HepG2 (cell line): ENCODE results near the gene ST3GAL5. TPM values are rescaled to one million over a fixed set of nuclear protein-coding genes. Genes with fewer than 3 reads are reported as not detected.

ENCODE experiments used
- ARHGAP35 ChIP-seq: sonication (generic); formaldehyde crosslinking; IDR thresholded peaks from 2 replicates; pipeline ENCODE4 v1.9.0; 2022; ENCODE audit warnings: mild to moderate bottlenecking, inconsistent platforms, moderate library complexity, missing genetic modification reagents, borderline replicate concordance
- ARNT ChIP-seq: fragments of 450-650 bp; IDR thresholded peaks from 2 replicates; pipeline ENCODE4 v1.6.1; 2017
- DR1 ChIP-seq: sonication (generic); formaldehyde crosslinking; IDR thresholded peaks from 2 replicates; pipeline ENCODE4 v1.8.0; 2021; ENCODE audit warnings: mild to moderate bottlenecking, missing genetic modification reagents, inconsistent platforms
- GTF3A ChIP-seq: sonication (generic); formaldehyde crosslinking; conservative IDR thresholded peaks from 2 replicates; pipeline ENCODE4 v1.4.0; 2020; ENCODE audit warnings: mild to moderate bottlenecking, missing genetic modification reagents
- LCORL ChIP-seq, 2 experiments: fragments of 450-650 bp in 1 of 2; sonication (generic) in 1 of 2; formaldehyde crosslinking in 1 of 2; IDR thresholded peaks; 2 replicates each; pipeline versions ENCODE4 v1.5.0 to v1.6.1; 2017 to 2020; ENCODE audit warnings: antibody characterized with exemption in 1 of 2, missing genetic modification reagents in 1 of 2
- MAFG ChIP-seq: sonication (generic); formaldehyde crosslinking; IDR thresholded peaks from 2 replicates; pipeline ENCODE4 v1.5.1; 2020; ENCODE audit warnings: mild to moderate bottlenecking, missing genetic modification reagents
- MED13 ChIP-seq: sonication (generic); formaldehyde crosslinking; IDR thresholded peaks from 2 replicates; pipeline ENCODE4 v1.5.0; 2020; ENCODE audit warnings: missing genetic modification reagents
- PHF5A ChIP-seq: IDR thresholded peaks from one replicate; pipeline ENCODE4 v1.6.1; 2018; ENCODE audit warnings: low read depth, missing genetic modification reagents; ENCODE audit not compliant: unreplicated experiment
- REPIN1 ChIP-seq: sonication (generic); formaldehyde crosslinking; IDR thresholded peaks from 2 replicates; pipeline ENCODE4 v1.8.0; 2022; ENCODE audit warnings: missing genetic modification reagents, low read depth, mild to moderate bottlenecking, borderline replicate concordance
- REXO4 ChIP-seq: sonication (generic); formaldehyde crosslinking; IDR thresholded peaks from 2 replicates; pipeline ENCODE4 v1.8.0; 2022; ENCODE audit warnings: missing genetic modification reagents, mild to moderate bottlenecking, borderline replicate concordance
- SKI ChIP-seq: fragments of 450-650 bp; IDR thresholded peaks from one replicate; pipeline ENCODE4 v1.6.1; 2018; ENCODE audit warnings: mild to moderate bottlenecking; ENCODE audit not compliant: partially characterized antibody
- SP1 ChIP-seq, 2 experiments: fragments of 450-650 bp in 1 of 2; sonication (generic) in 1 of 2; formaldehyde crosslinking in 1 of 2; IDR thresholded peaks; 2 replicates each; pipeline versions ENCODE4 v1.4.0 to v1.6.1; 2016 to 2020; ENCODE audit warnings: missing genetic modification reagents in 1 of 2
- TARDBP ChIP-seq: sonication (generic); formaldehyde crosslinking; IDR thresholded peaks from 2 replicates; pipeline ENCODE4 v1.8.0; 2022; ENCODE audit warnings: mild to moderate bottlenecking, missing genetic modification reagents
- THYN1 ChIP-seq: sonication (generic); formaldehyde crosslinking; IDR thresholded peaks from 2 replicates; pipeline ENCODE4 v1.8.1; 2023; ENCODE audit warnings: low read depth, mild to moderate bottlenecking, moderate library complexity, missing genetic modification reagents, borderline replicate concordance
- ZNF207 ChIP-seq: fragments of 450-650 bp; IDR thresholded peaks from 2 replicates; pipeline ENCODE4 v1.6.1; 2016; ENCODE audit warnings: antibody characterized with exemption, borderline replicate concordance
- ZNF44 ChIP-seq: sonication (generic); formaldehyde crosslinking; IDR thresholded peaks from 2 replicates; pipeline ENCODE4 v1.5.1; 2020; ENCODE audit warnings: mild to moderate bottlenecking, missing genetic modification reagents
- ZNF703 ChIP-seq: sonication (generic); formaldehyde crosslinking; IDR thresholded peaks from 2 replicates; pipeline ENCODE4 v1.5.1; 2020; ENCODE audit warnings: missing genetic modification reagents, mild to moderate bottlenecking, moderate library complexity, borderline replicate concordance
- ZNF761 ChIP-seq: sonication (generic); formaldehyde crosslinking; conservative IDR thresholded peaks from 2 replicates; pipeline ENCODE4 v1.4.0; 2020; ENCODE audit warnings: mild to moderate bottlenecking, missing genetic modification reagents
- ZNF781 ChIP-seq: sonication (generic); formaldehyde crosslinking; IDR thresholded peaks from 2 replicates; pipeline ENCODE4 v1.5.1; 2020; ENCODE audit warnings: borderline replicate concordance, mild to moderate bottlenecking, missing genetic modification reagents; ENCODE audit errors: not compliant biosample characterization
- ZNF878 ChIP-seq: sonication (generic); formaldehyde crosslinking; IDR thresholded peaks from 2 replicates; pipeline ENCODE4 v1.8.1; 2023; ENCODE audit warnings: mild to moderate bottlenecking, missing genetic modification reagents, moderate library complexity
- ZSCAN20 ChIP-seq: sonication (generic); formaldehyde crosslinking; IDR thresholded peaks from 2 replicates; pipeline ENCODE4 v1.4.0; 2020; ENCODE audit warnings: missing genetic modification reagents, mild to moderate bottlenecking, borderline replicate concordance
- polyA plus RNA-seq, 8 experiments: library from polyadenylated mRNA; depleted of rRNA in 3 of 8; stranded (reverse) in 7 of 8; unstranded in 1 of 8; fragments of >200 nt; fragmentation: Illumina TruSeq in 4 of 8; extraction: Trizol in 4 of 8; gene quantifications; 2 replicates each; pipeline versions ENCODE4 v1.2.1 to v1.2.3, GENCODE V29; 2011 to 2016; ENCODE audit warnings: low read depth in 4 of 8, missing spikeins in 1 of 8, mixed read lengths in 1 of 8; ENCODE audit not compliant: insufficient read depth in 1 of 8
- total RNA-seq, 5 experiments: library from RNA; depleted of rRNA; stranded (reverse); fragments of >200 nt; fragmentation: Illumina TruSeq; extraction: Trizol; gene quantifications; 2 replicates each; pipeline ENCODE4 v1.2.3, GENCODE V29; 2016; ENCODE audit warnings: low read depth in 1 of 5
- TF ChIP-seq, protein P1 (sequence below): sonication (generic); formaldehyde crosslinking; IDR thresholded peaks from 2 replicates; pipeline ENCODE4 v1.8.1; 2023; ENCODE audit warnings: mild to moderate bottlenecking, moderate library complexity, missing genetic modification reagents

ST3GAL5 gene
- total and polyA plus RNA-seq, 2 of the 13 experiments (the other 11 are each of a cell fraction or from before 2014, with no cell fraction given): 1.3 to 2.0 TPM

DNA sequence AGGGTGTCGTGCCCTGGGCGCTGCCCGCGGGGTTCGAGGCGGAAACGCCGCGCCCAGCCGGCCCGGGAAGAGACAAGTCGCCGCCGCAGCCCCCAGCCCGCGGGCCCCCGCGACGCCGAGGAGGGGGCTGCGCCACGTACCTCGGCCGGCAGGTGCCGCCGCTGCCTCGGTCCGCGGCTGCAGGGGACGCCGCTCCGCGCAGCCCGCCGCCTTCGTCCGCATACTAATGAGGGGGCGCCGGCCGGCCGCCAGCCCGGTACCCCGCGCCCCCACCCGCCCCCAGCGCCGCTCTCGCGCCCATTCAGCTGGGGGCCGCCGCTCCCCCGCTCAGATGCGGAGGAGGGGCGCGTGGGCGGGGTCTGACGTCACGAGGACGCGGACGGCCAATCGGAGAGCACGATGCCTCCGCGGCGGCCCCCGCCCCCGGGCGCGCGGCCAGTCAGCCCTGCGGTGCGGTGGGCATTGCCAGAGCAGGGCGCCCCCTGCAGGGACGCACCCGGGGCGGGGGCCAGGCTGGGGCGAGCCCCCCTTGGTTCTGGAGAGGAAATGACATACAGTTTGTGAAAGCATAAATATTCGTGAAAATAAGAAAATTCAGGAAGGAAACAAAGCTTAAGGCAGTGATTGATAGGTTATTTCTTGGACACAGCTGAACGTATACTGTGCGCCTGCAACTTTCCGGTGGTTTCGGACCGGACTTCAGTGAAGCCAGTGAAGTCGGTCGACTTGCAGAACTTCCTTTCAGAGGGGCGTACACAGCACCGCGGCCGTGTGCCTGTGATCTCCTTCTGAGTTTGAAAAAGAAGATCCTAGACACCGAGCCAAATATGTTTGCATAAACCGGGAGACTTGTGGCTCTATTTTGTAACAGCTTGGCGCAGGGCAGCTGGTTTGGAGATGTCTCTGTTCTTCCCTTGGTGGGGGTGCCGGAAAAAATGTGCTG lies at the start of gene ST3GAL5 (continued):
- TF ChIP-seq THYN1 (CRISPR knock-in tag) (no peak), ZNF781 (CRISPR knock-in tag) (no peak), SKI (no peak), GTF3A (CRISPR knock-in tag) (no peak), ARNT (no peak), ZNF878 (CRISPR knock-in tag) (no peak), REPIN1 (CRISPR knock-in tag) (0 out of 2 replicates have a peak, but pooled peaks have one; percentile 44), ZNF207 (no peak), SP1 (IDR thresholded peaks at IDR 0.05) (no peak), SP1 (CRISPR knock-in tag; IDR thresholded peaks at IDR 0.05) (peak; percentile 92), TARDBP (CRISPR knock-in tag) (peak; percentile 70), MAFG (no peak), ZSCAN20 (0 out of 2 replicates have a peak, but pooled peaks have one; percentile 58), REXO4 (no peak), ZNF761 (CRISPR knock-in tag) (0 out of 2 replicates have a peak, but pooled peaks have one; percentile 47), LCORL (IDR thresholded peaks at IDR 0.05) (no peak), LCORL (CRISPR knock-in tag; IDR thresholded peaks at IDR 0.05) (peak; percentile 75), MED13 (CRISPR knock-in tag) (no peak), DR1 (CRISPR knock-in tag) (peak; percentile 27; the same call in 1 of the 2 replicates), PHF5A (CRISPR knock-in tag) (peak; percentile 32), ARHGAP35 (peak; percentile 76; the same call in 1 of the 2 replicates), ZNF703 (CRISPR knock-in tag) (no peak), ZNF44 (CRISPR knock-in tag) (no peak)
- TF ChIP-seq, protein P1, sequence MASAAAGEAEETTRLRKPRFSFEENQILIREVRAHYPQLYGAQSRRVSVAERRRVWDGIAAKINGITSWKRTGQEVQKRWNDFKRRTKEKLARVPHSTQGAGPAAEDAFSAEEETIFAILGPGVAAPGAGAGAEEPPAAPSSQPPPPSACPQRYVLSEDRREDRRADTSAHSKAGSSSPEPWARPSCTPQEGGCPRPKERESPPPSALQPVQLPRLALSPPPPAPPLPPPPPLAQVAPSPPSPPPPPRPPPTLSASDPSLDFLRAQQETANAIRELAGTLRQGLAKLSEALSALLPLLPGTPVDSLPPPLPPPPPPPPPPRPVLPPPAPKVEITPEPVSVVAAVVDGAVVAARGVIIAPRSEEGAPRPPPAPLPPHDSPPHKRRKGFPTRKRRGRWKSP (CRISPR knock-in tag): 0 out of 2 replicates have a peak, but pooled peaks have one; percentile 36
